ENCODE measurements around the gene PRDM16. TPM values are rescaled to one million over a fixed set of nuclear protein-coding genes. Genes with fewer than 3 reads are reported as not detected.

Gene PRDM16
- total and polyA plus RNA-seq, 2 of the 13 experiments (the other 11 are each of a cell fraction or from before 2014, with no cell fraction given) = 0.15 to 0.81 TPM

GRCh38 chr1:3197781-3198316 lies 128.8 kb downstream of the PRDM16 start (continued):
- TF ChIP-seq, protein P1, sequence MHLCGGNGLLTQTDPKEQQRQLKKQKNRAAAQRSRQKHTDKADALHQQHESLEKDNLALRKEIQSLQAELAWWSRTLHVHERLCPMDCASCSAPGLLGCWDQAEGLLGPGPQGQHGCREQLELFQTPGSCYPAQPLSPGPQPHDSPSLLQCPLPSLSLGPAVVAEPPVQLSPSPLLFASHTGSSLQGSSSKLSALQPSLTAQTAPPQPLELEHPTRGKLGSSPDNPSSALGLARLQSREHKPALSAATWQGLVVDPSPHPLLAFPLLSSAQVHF (CRISPR knock-in tag; IDR thresholded peaks at IDR 0.05) = no peak
- TF ChIP-seq ZNF850 (CRISPR knock-in tag; conservative IDR thresholded peaks at IDR 0.05) (no peak), MTF2 (CRISPR knock-in tag; IDR thresholded peaks at IDR 0.05; ENCODE audit: borderline replicate concordance) (0 out of 2 replicates have a peak, but pooled peaks have one; percentile 84), ZNF383 (CRISPR knock-in tag; IDR thresholded peaks at IDR 0.05; ENCODE audit: borderline replicate concordance) (no peak), PAF1 (CRISPR knock-in tag; IDR thresholded peaks at IDR 0.05) (no peak), CBX5 (CRISPR knock-in tag; IDR thresholded peaks at IDR 0.05; ENCODE audit: borderline replicate concordance) (no peak), BCL6 (CRISPR knock-in tag; IDR thresholded peaks at IDR 0.05) (0 out of 2 replicates have a peak, but pooled peaks have one; percentile 12), IKZF1 (IDR thresholded peaks at IDR 0.05) (no peak), SIX1 (CRISPR knock-in tag; IDR thresholded peaks at IDR 0.05; ENCODE audit: borderline replicate concordance) (no peak), ZNF747 (CRISPR knock-in tag; IDR thresholded peaks at IDR 0.05; ENCODE audit: borderline replicate concordance) (no peak), ZNF776 (CRISPR knock-in tag; IDR thresholded peaks at IDR 0.05) (no peak), ZNF564 (CRISPR knock-in tag; IDR thresholded peaks at IDR 0.05) (no peak), SRF (IDR thresholded peaks at IDR 0.05; ENCODE audit: low read depth, low read length) (no peak), SSRP1 (CRISPR knock-in tag; IDR thresholded peaks at IDR 0.05) (no peak), ZNF83 (CRISPR knock-in tag; IDR thresholded peaks at IDR 0.05; ENCODE audit: borderline replicate concordance) (no peak), MAFF (IDR thresholded peaks at IDR 0.05; ENCODE audit: low read depth, low read length) (no peak), SKIL (CRISPR knock-in tag; IDR thresholded peaks at IDR 0.05; ENCODE audit: borderline replicate concordance) (no peak), RARG (CRISPR knock-in tag; IDR thresholded peaks at IDR 0.05; ENCODE audit: low read depth) (no peak), RBFOX2 (IDR thresholded peaks at IDR 0.05; ENCODE audit: low read depth, low read length) (no peak), ZNF784 (CRISPR knock-in tag; IDR thresholded peaks at IDR 0.05; ENCODE audit: borderline replicate concordance) (no peak), ZFYVE20 (CRISPR knock-in tag; IDR thresholded peaks at IDR 0.05; ENCODE audit: borderline replicate concordance, low read depth) (no peak), KLF9 (CRISPR knock-in tag; IDR thresholded peaks at IDR 0.05; ENCODE audit: low read depth) (no peak), TOPORS (CRISPR knock-in tag; IDR thresholded peaks at IDR 0.05) (peak; percentile 65; the same call in 1 of the 2 replicates), ONECUT2 (CRISPR knock-in tag; IDR thresholded peaks at IDR 0.05) (no peak)
- TF ChIP-seq, protein P2, sequence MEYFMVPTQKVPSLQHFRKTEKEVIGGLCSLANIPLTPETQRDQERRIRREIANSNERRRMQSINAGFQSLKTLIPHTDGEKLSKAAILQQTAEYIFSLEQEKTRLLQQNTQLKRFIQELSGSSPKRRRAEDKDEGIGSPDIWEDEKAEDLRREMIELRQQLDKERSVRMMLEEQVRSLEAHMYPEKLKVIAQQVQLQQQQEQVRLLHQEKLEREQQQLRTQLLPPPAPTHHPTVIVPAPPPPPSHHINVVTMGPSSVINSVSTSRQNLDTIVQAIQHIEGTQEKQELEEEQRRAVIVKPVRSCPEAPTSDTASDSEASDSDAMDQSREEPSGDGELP (IDR thresholded peaks at IDR 0.05; ENCODE audit: borderline replicate concordance, low read depth) = peak; percentile 91
- TF ChIP-seq, protein P3, sequence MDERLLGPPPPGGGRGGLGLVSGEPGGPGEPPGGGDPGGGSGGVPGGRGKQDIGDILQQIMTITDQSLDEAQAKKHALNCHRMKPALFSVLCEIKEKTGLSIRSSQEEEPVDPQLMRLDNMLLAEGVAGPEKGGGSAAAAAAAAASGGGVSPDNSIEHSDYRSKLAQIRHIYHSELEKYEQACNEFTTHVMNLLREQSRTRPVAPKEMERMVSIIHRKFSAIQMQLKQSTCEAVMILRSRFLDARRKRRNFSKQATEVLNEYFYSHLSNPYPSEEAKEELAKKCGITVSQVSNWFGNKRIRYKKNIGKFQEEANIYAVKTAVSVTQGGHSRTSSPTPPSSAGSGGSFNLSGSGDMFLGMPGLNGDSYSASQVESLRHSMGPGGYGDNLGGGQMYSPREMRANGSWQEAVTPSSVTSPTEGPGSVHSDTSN (CRISPR knock-in tag; IDR thresholded peaks at IDR 0.05) = no peak
